Mesenteric fat pad (tissue), 1 donor: ENCODE data around the gene RPE. TPM values are rescaled to one million over a fixed set of nuclear protein-coding genes. Genes with fewer than 3 reads are reported as not detected.

Source experiments
- DNase-seq: peaks from one replicate; pipeline ENCODE4 v3.0.0-alpha.2; 2020; ENCODE audit warnings: low spot score
- total RNA-seq: library from RNA; stranded (reverse); fragmentation: NEBNext Ultra II Directional; extraction: Animal tissue kit (Norgen Biotek cat#: 25700); gene quantifications from one replicate; pipeline ENCODE4 v1.2.1, GENCODE V29; 2021
- donor health status: DM: yes; HTN: yes; CAD: no.

Gene RPE
- total RNA-seq, 1 donor from 2014 or later, result 43.8 TPM

- DNase-seq, result no peak
Measured at GRCh38 chr2:210000464-210001324, 1.7 kb upstream of the RPE start.

GRCh38 chr2:210003359-210003758 lies 921 bp downstream of the RPE start:
- no peak for DNase-seq

GRCh38 chr2:210004881-210005280 lies 2.4 kb downstream of the RPE start:
- no peak for DNase-seq

- no peak for DNase-seq
Measured at GRCh38 chr2:210007895-210008294, 5.5 kb downstream of the RPE start.

DNA sequence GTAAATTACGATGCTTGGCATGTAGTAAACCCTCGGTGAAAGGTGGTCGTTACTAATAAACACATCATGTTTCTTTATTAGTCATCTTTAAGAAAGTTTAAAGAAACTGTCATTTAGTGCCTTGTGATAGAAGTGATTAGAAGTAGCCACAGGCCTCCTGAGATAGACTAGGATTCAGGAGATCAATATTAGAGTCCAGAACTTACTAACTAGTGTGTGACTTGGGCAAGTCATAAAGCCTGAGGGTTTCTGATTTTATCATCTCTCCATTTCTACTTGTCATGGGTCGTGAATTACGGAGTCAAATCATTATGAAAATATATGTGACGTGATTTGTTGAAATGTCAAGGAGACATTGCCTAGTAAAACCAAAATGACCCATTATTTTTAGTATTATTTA lies 6.7 kb downstream of the RPE start:
- DNase-seq, result no peak

GRCh38 chr2:210009896-210010295 lies 7.5 kb downstream of the RPE start:
- DNase-seq, result no peak

DNA sequence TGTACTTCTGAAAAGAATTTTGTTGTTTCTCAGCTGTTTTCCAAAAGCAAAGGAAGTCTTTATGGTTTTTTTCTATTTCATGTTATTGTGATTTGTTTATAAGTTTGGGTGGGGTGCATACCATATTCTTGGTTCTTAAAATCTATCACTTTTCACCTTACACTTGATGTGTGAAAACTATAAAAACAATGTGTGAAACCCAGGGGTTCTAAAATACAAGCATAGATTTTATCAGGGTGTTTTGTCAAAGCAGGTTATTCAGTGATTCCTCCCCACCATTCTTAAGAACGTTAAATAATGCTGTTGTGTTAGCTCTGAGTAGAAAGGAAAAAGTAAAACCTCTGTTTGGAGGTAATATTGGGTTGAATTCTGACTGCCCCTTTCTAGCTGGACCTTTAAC lies 17.7 kb downstream of the RPE start:
- no peak for DNase-seq

GRCh38 chr2:210022824-210023223 lies 20.4 kb downstream of the RPE start:
- no peak for DNase-seq

DNA sequence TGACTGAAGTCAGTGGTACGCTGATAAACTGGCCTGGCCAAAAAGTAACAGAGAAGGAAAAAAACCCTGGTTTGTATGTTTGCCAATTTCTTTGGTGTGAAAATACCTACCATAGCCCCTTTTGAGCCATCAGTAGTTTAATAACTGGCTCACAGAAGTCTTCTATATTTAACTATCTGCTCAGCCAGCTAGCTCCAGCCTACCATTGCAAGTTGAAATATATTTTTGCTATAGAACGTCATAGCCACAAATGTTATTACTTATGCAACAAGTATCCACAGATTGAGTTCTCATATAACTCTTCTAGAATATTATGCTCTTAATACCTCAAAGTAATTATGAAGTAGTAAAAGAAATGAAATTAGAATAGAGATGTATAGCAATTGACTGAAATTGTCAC lies 25.2 kb downstream of the RPE start:
- DNase-seq, result no peak

- no peak for DNase-seq
Measured at GRCh38 chr2:210028178-210028577, 25.7 kb downstream of the RPE start.

DNA sequence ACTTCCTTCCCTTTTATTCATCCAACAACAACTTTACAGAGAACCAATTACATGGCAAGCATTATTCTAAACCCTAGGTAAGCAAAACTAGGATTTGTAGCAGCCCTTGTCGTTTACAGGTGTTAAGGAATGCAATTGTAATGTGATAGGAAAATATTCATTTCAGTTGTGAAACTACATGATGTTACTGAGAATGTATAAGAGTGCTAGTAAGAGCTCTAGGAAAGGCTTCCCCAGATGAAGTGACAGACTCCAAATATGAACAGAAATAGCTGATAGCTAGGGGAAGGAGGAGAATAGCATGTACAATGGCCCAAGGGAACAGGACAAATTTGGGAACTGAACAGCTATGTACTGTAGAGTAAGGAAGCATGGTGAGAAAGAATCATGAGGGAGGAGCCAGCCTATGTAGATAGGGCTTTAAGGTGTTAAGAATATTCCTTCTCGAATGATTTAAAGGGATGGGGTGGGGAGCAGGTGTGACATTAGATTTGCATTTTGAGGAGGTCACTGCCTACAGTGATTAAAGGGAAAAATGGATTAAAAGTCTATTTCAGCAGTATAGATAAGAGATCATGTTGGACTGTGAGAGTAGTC lies 31.7 kb downstream of the RPE start:
- no peak for DNase-seq

DNA sequence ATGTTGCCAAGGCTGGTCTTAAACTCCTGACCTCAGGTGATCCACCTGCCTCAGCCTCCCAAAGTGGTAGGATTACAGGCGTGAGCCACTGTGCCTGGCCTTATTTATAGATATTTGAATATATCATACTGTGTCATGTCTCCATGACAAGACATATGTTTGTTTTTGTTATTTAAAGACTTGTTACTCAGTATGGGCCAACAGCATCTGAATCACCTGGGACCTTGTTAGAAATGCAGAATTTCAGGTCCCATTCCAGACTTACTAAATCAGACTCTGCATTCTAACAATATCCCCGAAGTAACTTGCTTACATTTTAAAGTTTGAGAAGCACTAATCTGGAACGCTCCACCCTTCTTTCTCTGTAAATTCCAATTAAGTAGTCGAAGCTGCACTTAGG lies 33.2 kb downstream of the RPE start:
- no peak for DNase-seq

- DNase-seq, result no peak
Measured at GRCh38 chr2:210038078-210038477, 35.6 kb downstream of the RPE start.

- DNase-seq, result no peak
Measured at GRCh38 chr2:210046851-210047500, 44.5 kb downstream of the RPE start.

- DNase-seq, result no peak
Measured at GRCh38 chr2:210049831-210050230, 47.4 kb downstream of the RPE start.

DNA sequence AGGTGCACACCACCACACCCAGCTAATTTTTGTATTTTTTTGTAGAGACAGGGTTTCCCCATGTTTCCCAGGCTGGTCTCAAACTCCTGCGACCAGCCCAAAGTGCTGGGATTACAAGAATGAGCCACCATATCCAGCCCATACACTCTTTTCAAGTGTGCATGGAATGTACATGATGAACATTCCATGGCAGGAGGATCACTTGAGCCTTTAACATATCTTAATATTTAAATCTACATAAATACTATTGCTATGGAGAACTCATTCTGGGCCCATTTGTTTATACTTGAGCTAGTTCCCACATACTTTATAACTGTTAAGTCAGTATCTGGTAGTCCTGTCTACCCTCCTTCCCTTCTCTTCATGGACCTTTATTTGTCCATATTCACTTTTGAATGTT lies 48.4 kb downstream of the RPE start:
- no peak for DNase-seq

DNA sequence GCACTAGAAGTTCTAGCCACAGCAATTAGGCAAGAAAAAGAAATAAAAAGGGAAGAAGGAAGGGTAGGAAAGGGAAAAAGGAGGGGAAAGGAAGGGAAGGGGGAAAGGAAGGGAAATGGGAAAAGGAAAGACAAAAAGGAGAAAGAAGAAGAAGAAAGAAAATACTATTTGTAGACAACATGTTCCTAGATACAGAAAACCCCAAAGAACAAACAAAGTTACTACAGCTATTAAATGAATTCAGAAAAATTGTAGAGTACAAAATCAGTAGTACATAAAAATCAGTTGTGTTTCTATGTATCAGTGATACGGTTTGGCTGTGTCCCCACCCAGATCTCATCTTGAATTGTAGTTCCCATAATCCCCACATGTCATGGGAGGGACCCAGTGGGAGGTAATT lies 52.3 kb downstream of the RPE start:
- no peak for DNase-seq

GRCh38 chr2:210055825-210056224 lies 53.4 kb downstream of the RPE start:
- DNase-seq, result no peak

GRCh38 chr2:210063306-210063705 lies 60.9 kb downstream of the RPE start:
- no peak for DNase-seq
